HG02840 (cell line): ENCODE measurements around the gene FRRS1.

Source experiments
- ATAC-seq: cut with Tn5 transposase; IDR thresholded peaks from one replicate; pipeline ENCODE4 v1.9.1; 2021; ENCODE audit warnings: mild to moderate bottlenecking, moderate library complexity, moderate number of reproducible peaks; ENCODE audit not compliant: unreplicated experiment, low FRiP score

Gene FRRS1

GRCh38 chr1:99685516-99686180 lies 80.8 kb downstream of the FRRS1 start:
- ATAC-seq, result peak; percentile 69

- no peak for ATAC-seq
Measured at GRCh38 chr1:99682291-99682751, 84.1 kb downstream of the FRRS1 start.

GRCh38 chr1:99681583-99681982 lies 84.9 kb downstream of the FRRS1 start:
- no peak for ATAC-seq

GRCh38 chr1:99680270-99680669 lies 86.2 kb downstream of the FRRS1 start:
- ATAC-seq, result no peak

- no peak for ATAC-seq
Measured at GRCh38 chr1:99677416-99677815, 89.0 kb downstream of the FRRS1 start.

- no peak for ATAC-seq
Measured at GRCh38 chr1:99676876-99677275, 89.6 kb downstream of the FRRS1 start.

GRCh38 chr1:99675994-99676393 lies 90.4 kb downstream of the FRRS1 start:
- no peak for ATAC-seq

GRCh38 chr1:99675292-99675691 lies 91.1 kb downstream of the FRRS1 start:
- no peak for ATAC-seq

GRCh38 chr1:99674115-99675064 lies 92.0 kb downstream of the FRRS1 start:
- no peak for ATAC-seq

- ATAC-seq, result no peak
Measured at GRCh38 chr1:99673315-99673714, 93.1 kb downstream of the FRRS1 start.

- ATAC-seq, result no peak
Measured at GRCh38 chr1:99672530-99673213, 93.8 kb downstream of the FRRS1 start.

- no peak for ATAC-seq
Measured at GRCh38 chr1:99672038-99672437, 94.4 kb downstream of the FRRS1 start.

GRCh38 chr1:99670583-99670982 lies 95.9 kb downstream of the FRRS1 start:
- no peak for ATAC-seq

GRCh38 chr1:99669821-99670220 lies 96.6 kb downstream of the FRRS1 start:
- no peak for ATAC-seq

- ATAC-seq, result no peak
Measured at GRCh38 chr1:99669376-99669775, 97.1 kb downstream of the FRRS1 start.

GRCh38 chr1:99665212-99665611 lies 101.2 kb downstream of the FRRS1 start:
- ATAC-seq, result no peak

- no peak for ATAC-seq
Measured at GRCh38 chr1:99663501-99663900, 102.9 kb downstream of the FRRS1 start.

GRCh38 chr1:99662539-99663080 lies 103.8 kb downstream of the FRRS1 start:
- ATAC-seq, result no peak

- no peak for ATAC-seq
Measured at GRCh38 chr1:99661780-99662179, 104.7 kb downstream of the FRRS1 start.

GRCh38 chr1:99660496-99660895 lies 105.9 kb downstream of the FRRS1 start:
- ATAC-seq, result no peak

- ATAC-seq, result no peak
Measured at GRCh38 chr1:99659755-99660210, 106.7 kb downstream of the FRRS1 start.
